Left lung (tissue), 10 donors: ENCODE results near the gene ARHGEF16. TPM values are rescaled to one million over a fixed set of nuclear protein-coding genes. Genes with fewer than 3 reads are reported as not detected.

Experiments used
- ATAC-seq: fragments of 200-7000 bp; cut with Tn5 transposase; one replicate; pipeline ENCODE4 v1.9.1; 2020; ENCODE audit warnings: moderate library complexity
- DNase-seq, 4 donors: peaks; one replicate each; pipeline ENCODE4 v3.0.0-alpha.2; 2013 to 2020
- H3K27ac ChIP-seq, 2 donors: fragments of 200-600 bp; sonication (generic) in 1 of 2; one replicate each; pipeline versions ENCODE4 v1.5.0 to v1.8.0; 2020 to 2021
- H3K27me3 ChIP-seq, 2 donors: fragments of 200-600 bp; sonication (generic) in 1 of 2; one replicate each; pipeline versions ENCODE4 v1.5.0 to v1.8.0; 2020 to 2021
- H3K36me3 ChIP-seq, 2 donors: fragments of 200-600 bp; sonication (generic) in 1 of 2; one replicate each; pipeline versions ENCODE4 v1.5.0 to v1.8.0; 2020 to 2021
- H3K4me1 ChIP-seq, 2 donors: fragments of 200-600 bp; one replicate each; pipeline ENCODE4 v1.8.0; 2021
- H3K4me3 ChIP-seq, 2 donors: fragments of 200-600 bp; sonication (generic) in 1 of 2; one replicate each; pipeline versions ENCODE4 v1.5.0 to v1.8.0; 2020 to 2021; ENCODE audit warnings: mild to moderate bottlenecking in 1 of 2
- H3K9me3 ChIP-seq, 2 donors: fragments of 200-600 bp; sonication (generic) in 1 of 2; one replicate each; pipeline versions ENCODE4 v1.5.0 to v1.8.0; 2020 to 2021
- intact Hi-C, 2 donors: fragments of 100-400 bp; cut with DNase I; formaldehyde crosslinking; loops; one replicate each; pipeline versions ENCODE4 v1.11.2 to v1.14.2; 2022
- polyA plus RNA-seq, 6 donors: library from polyadenylated mRNA; unstranded; fragments of 120-200 nt; gene quantifications; one replicate each; pipeline ENCODE4 v1.2.1, GENCODE V29; 2013; ENCODE audit not compliant: insufficient read length in 6 of 6
- total RNA-seq, 2 donors: library from RNA; stranded (reverse); fragmentation: NEBNext Ultra II Directional; extraction: Animal tissue kit (Norgen Biotek cat#: 25700); gene quantifications; one replicate each; pipeline ENCODE4 v1.2.1, GENCODE V29; 2021
- TF ChIP-seq, protein P1 (sequence below), 2 donors: fragments of 200-600 bp; sonication (generic) in 1 of 2; IDR thresholded peaks; one replicate each; pipeline versions ENCODE4 v1.5.0 to v1.8.0; 2021; ENCODE audit warnings: antibody characterized with exemption in 2 of 2
- donor health status: DM: no; HTN: yes; CAD: no.
- donor health status: DM: no; HTN: no; CAD: no.

The ARHGEF16 gene
- total and polyA plus RNA-seq, 8 donors: 8.3 to 11.8 (median 9.7) TPM

DNA sequence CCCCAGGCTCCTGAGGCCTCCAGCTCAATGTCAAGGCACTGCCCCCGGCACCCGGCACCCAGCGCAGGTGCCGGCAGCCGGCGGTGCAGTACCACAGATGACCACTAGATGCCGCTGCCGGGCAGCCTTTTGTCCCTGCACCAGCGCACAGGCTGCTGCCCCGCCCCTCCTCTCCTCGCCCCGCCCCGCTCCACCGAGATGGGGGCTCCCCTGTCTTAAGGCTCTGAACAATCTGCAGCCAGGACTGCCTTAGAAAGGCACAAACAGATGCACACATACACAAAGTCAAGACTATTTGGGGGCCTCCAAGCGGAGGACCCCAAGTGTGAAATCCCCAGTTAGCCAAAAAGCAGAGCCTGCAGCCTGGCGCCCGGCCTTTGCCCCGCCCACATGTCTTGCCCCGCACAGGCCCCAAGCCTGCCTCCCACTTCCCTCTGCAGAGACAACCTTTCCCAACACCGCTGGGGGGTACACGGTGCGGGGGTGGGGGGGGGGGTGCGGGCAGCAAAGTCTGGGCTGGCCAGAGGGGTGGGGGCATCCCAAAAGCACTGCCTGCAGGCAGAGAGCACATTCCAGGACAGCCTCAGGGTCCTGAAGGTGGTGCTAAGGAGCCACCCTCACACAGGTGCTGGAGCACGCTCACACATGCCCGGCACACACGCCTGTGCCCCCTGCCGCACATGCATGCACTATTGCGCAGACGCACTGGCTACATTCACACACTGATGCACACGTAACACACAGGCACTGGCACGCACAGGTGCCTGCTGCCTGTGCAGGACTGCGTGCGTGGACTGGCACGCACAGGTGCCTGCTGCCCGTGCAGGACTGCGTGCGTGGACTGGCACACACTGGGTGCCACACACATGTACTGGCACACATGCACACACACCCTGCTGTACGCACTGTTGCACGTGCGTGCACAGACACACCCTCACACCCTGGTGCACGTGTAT lies 37.1 kb downstream of the ARHGEF16 start:
- peaks cover 0 to 2% of the 10 kb centered on the region in 2 donors for H3K9me3 ChIP-seq
- peak; percentile 92 for ATAC-seq
- peak; percentile 46 to 95 (median 78) for DNase-seq
- H3K4me3 ChIP-seq: no peak overlapping the region
- peaks cover 0 to 11% of the 10 kb centered on the region in 2 donors for H3K4me1 ChIP-seq
- TF ChIP-seq, protein P1, sequence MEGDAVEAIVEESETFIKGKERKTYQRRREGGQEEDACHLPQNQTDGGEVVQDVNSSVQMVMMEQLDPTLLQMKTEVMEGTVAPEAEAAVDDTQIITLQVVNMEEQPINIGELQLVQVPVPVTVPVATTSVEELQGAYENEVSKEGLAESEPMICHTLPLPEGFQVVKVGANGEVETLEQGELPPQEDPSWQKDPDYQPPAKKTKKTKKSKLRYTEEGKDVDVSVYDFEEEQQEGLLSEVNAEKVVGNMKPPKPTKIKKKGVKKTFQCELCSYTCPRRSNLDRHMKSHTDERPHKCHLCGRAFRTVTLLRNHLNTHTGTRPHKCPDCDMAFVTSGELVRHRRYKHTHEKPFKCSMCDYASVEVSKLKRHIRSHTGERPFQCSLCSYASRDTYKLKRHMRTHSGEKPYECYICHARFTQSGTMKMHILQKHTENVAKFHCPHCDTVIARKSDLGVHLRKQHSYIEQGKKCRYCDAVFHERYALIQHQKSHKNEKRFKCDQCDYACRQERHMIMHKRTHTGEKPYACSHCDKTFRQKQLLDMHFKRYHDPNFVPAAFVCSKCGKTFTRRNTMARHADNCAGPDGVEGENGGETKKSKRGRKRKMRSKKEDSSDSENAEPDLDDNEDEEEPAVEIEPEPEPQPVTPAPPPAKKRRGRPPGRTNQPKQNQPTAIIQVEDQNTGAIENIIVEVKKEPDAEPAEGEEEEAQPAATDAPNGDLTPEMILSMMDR (IDR thresholded peaks at IDR 0.05): peak; percentile 100
- no peaks in the 10 kb centered on the region for H3K27me3 ChIP-seq
- peaks cover 0 to 21% of the 10 kb centered on the region in 2 donors for H3K36me3 ChIP-seq
- intact Hi-C loops: loop anchor here in 1 of 2 donors (10.0 kb wide), 1 partner anchor 133 kb away; the partner anchor contains the start of gene TPRG1L
- H3K27ac ChIP-seq: no peak overlapping the region

DNA sequence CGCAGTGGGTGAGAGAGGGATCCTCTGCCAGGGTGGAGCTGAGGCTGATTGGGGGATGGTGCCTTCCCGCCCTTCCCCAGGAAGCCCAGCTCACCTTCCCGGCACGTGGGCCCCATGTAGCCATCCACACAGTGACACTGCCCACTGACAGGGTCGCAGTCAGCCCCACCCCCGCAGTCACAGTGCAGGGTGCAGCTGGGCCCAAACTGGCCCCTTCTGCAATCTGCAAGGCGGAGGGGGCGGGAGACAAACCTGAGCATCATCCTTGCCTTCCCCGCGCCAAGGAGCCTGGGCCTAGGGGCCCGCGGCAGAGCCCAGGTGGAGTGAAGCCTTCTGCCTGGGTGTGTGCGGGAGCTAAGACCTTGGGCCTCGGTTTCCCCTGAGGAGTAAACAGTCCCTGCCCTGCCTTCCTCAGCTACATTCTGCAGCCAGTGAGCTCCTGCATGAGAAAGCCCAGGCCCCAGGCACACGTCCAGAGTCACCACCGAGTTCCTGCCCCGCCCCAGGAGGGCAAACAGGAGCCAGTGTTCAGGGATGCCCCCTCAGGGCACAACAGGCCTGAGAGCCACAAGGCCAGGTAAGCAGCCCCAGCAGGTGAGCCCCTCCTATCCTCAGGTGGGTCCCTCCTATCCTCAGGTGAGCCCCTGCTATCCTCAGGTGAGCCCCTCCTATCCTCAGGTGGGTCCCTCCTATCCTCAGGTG lies 38.2 kb downstream of the ARHGEF16 start:
- DNase-seq: no peak
- no peak for ATAC-seq
- peaks cover 0 to 2% of the 10 kb centered on the region in 2 donors for H3K9me3 ChIP-seq
- TF ChIP-seq, protein P1 (IDR thresholded peaks at IDR 0.05): no peak
- no peaks in the 10 kb centered on the region for H3K27me3 ChIP-seq
- H3K36me3 ChIP-seq: peaks cover 0 to 29% of the 10 kb centered on the region in 2 donors
- intact Hi-C loops: loop anchor here in 1 of 2 donors (10.0 kb wide), 1 partner anchor 132 kb away; the partner anchor contains the start of gene TPRG1L
- no peak overlapping the region for H3K4me3 ChIP-seq
- H3K27ac ChIP-seq: no peak overlapping the region
- peaks cover 0 to 11% of the 10 kb centered on the region in 2 donors for H3K4me1 ChIP-seq

DNA sequence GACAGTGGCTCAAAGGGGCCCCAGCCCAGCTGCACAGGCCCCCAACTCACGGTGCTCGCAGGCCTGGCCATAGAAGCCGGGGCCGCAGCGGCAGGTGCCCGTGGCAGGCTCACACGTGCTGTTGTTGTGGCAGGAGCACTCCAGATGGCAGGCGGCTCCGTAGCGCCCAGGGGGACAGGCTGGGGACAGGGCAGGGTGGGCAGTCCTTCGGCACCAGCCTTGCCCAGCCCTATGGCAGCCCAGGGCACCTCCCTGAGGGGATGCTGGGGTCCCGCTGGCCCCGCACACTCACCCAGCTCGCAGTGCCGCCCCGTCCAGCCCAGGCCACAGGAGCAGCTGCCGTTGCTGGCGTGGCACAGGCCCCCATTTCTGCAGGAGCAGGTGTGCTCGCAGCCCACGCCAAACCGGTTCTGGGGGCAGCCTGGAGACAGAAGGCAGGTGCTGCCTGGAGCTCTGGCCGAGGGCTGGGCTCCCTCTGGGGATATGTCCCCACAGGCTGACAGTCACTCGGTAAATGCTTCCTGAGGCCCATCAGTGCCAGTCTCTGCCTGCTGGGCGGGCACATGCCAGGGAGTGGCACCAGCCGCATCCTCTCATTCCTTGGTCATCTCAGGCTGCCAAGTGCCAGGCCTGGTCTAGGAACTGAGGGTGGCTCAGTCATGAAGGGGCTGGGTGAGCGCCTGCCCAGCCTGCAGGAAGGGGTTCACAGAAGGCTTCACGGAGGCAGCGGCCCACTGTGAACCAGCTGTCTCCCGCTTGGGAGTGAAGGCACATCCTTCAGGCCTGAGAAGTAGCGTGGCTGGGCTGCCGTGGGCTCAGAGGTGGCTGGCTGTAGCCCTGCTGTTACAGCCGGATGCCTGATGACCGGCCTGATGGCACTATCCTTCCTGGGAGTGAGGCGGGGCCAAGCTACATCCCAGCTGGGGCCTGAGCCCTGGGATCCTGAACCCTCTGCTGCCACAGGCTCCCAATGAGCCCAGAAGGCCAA lies 40.1 kb downstream of the ARHGEF16 start:
- ATAC-seq (no peak), DNase-seq (no peak)
- Histone ChIP-seq H3K4me3 (no peak overlapping the region), H3K9me3 (no peaks in the 10 kb centered on the region), H3K4me1 (peaks cover 0 to 11% of the 10 kb centered on the region in 2 donors), H3K27me3 (no peaks in the 10 kb centered on the region), H3K27ac (no peak overlapping the region), H3K36me3 (peaks cover 0 to 33% of the 10 kb centered on the region in 2 donors)
- TF ChIP-seq, protein P1 (IDR thresholded peaks at IDR 0.05): no peak
- intact Hi-C loops: loop anchor here in 1 of 2 donors (10.0 kb wide), 1 partner anchor 130 kb away; the partner anchor contains the start of gene TPRG1L

DNA sequence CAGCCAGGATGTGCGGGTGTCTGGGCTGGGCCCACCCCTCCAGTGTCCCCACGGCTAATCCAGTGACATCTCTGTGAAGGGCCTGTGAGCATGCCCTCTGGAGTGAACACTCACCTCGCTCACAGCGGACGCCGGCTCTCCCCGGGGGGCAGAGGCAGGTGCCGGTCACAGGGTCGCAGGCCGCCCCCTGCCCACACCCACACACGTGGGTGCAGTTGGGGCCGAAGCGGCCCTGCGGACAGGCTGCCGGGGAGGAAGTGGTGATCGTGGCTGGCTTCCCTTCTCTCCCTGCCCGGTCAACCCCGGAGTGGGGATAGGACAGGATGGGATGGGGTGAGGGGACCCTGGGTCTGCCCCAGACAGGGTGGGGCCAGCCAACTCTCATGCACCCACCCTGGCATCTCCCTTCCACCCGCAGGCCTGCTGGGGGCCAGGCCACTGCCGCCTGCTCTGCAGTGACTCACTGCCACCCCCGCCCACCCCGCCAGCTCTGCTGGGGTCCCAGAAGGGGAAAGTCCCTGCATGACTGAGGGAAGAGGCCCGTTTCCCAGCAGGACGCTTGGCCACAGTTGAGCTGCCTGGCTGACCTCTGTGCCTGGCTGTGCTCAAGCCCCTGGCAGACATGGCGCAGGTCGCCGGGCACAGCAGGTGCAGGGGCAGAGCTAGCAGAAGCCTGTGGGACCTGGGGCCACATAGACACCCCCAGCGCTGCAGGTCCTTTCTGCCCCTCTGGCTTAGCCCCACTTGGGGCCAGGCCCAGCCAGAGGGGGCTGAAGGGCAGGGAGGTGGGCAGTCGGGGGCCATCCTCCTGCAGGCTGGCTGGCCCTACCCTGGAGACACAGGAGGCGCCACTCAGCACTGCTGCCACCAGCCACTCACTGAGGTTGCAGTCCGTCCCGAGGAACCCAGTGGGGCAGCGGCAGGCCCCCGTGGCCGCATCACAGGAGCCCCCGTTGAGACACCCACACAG lies 41.6 kb downstream of the ARHGEF16 start:
- intact Hi-C loops: loop anchor here in 1 of 2 donors (10.0 kb wide), 1 partner anchor 129 kb away; the partner anchor contains the start of gene TPRG1L
- H3K36me3 ChIP-seq: peaks cover 0 to 42% of the 10 kb centered on the region in 2 donors
- H3K9me3 ChIP-seq: no peaks in the 10 kb centered on the region
- H3K27me3 ChIP-seq: no peaks in the 10 kb centered on the region
- no peak for DNase-seq
- TF ChIP-seq, protein P1 (IDR thresholded peaks at IDR 0.05): no peak
- H3K27ac ChIP-seq: no peak overlapping the region
- no peak for ATAC-seq
- H3K4me1 ChIP-seq: peaks cover 0 to 9% of the 10 kb centered on the region in 2 donors
- H3K4me3 ChIP-seq: no peak overlapping the region
